Vagina (tissue), 2 donors: ENCODE data around the gene WDR59.

Experiments used
- CTCF ChIP-seq, 3 experiments: fragments of 450-650 bp in 2 of 3; fragments of 200-600 bp in 1 of 3; sonication (generic) in 1 of 3; IDR thresholded peaks; one replicate each; pipeline ENCODE4 v1.5.1; 2017 to 2019; ENCODE audit warnings: antibody characterized with exemption in 3 of 3, mild to moderate bottlenecking in 2 of 3, moderate library complexity in 2 of 3
- POLR2A ChIP-seq, 2 donors: fragments of 450-650 bp; IDR thresholded peaks; one replicate each; pipeline ENCODE4 v1.6.1; 2017; ENCODE audit warnings: antibody characterized with exemption in 2 of 2, mild to moderate bottlenecking in 2 of 2, moderate library complexity in 2 of 2

GRCh38 chr16:74984529-74985296 is at the start of gene WDR59:
- no peak for TF ChIP-seq CTCF (IDR thresholded peaks at IDR 0.05)
- peak in 1 of 2 donors; percentile 56 for TF ChIP-seq POLR2A (IDR thresholded peaks at IDR 0.05)
